Naive thymus-derived CD4-positive, alpha-beta T cell (primary cell): ENCODE data around the gene FAM149A. TPM values are rescaled to one million over a fixed set of nuclear protein-coding genes. Genes with fewer than 3 reads are reported as not detected.

ENCODE experiments used
- ATAC-seq: fragments of 150-1000 bp; cut with Tn5 transposase; 2 replicates; pipeline ENCODE4 v1.10.0; 2021; ENCODE audit warnings: mild to moderate bottlenecking, moderate library complexity
- CTCF ChIA-PET: fragments of 350-600 bp; sonication (Branson Sonifier 250); formaldehyde crosslinking; loops from one replicate; lab custom pipeline; 2021; ENCODE audit warnings: antibody characterized with exemption; lab: Charles Lee
- POLR2A ChIA-PET: fragments of 350-600 bp; sonication (Branson Sonifier 250); formaldehyde crosslinking; loops from one replicate; lab custom pipeline; 2021; ENCODE audit warnings: antibody characterized with exemption, inconsistent platforms; lab: Charles Lee
- DNase-seq, 9 donors: peaks; one replicate each; pipeline versions ENCODE4 v3.0.0 to v3.0.0-alpha.2; 2020 to 2022; ENCODE audit warnings: mixed read lengths in 1 of 9
- H3K27ac ChIP-seq: one replicate; pipeline ENCODE4 v1.7.0; 2013; ENCODE audit warnings: mild to moderate bottlenecking, low read depth, low read length, moderate library complexity
- H3K27me3 ChIP-seq, 2 donors: one replicate each; pipeline ENCODE4 v1.7.0; 2013; ENCODE audit warnings: low read length in 2 of 2, mild to moderate bottlenecking in 2 of 2, moderate library complexity in 2 of 2; ENCODE audit not compliant: control insufficient read depth in 2 of 2, insufficient read depth in 2 of 2
- H3K36me3 ChIP-seq, 3 experiments: 1 replicate in 2 of 3; 2 replicates in 1 of 3; pipeline ENCODE4 v1.7.0; 2013; ENCODE audit warnings: low read length in 3 of 3, mild to moderate bottlenecking in 3 of 3, moderate library complexity in 1 of 3; ENCODE audit not compliant: insufficient read depth in 3 of 3, control insufficient read depth in 2 of 3
- H3K4me1 ChIP-seq, 2 donors: one replicate each; pipeline ENCODE4 v1.7.0; 2013; ENCODE audit warnings: low read length in 2 of 2, mild to moderate bottlenecking in 2 of 2, moderate library complexity in 1 of 2; ENCODE audit not compliant: control insufficient read depth in 2 of 2, insufficient read depth in 2 of 2
- H3K4me3 ChIP-seq: 2 replicates; pipeline ENCODE4 v1.7.0; 2013; ENCODE audit warnings: mild to moderate bottlenecking, low read length
- H3K9me3 ChIP-seq, 3 experiments: 1 replicate in 2 of 3; 2 replicates in 1 of 3; pipeline ENCODE4 v1.7.0; 2013; ENCODE audit warnings: low read length in 3 of 3; ENCODE audit not compliant: control insufficient read depth in 2 of 3
- H3K27ac Mint-ChIP-seq, 9 donors: one replicate each; pipeline ENCODE4 v1.8.0; 2020 to 2022; ENCODE audit warnings: mixed read lengths in 9 of 9, mild to moderate bottlenecking in 8 of 9, moderate library complexity in 5 of 9, inconsistent platforms in 2 of 9
- H3K27me3 Mint-ChIP-seq, 5 donors: one replicate each; pipeline ENCODE4 v1.8.0; 2021 to 2022; ENCODE audit warnings: mixed read lengths in 5 of 5, mild to moderate bottlenecking in 1 of 5
- H3K36me3 Mint-ChIP-seq, 5 donors: one replicate each; pipeline ENCODE4 v1.8.0; 2020 to 2022; ENCODE audit warnings: mixed read lengths in 5 of 5, mild to moderate bottlenecking in 3 of 5, inconsistent platforms in 1 of 5
- H3K4me1 Mint-ChIP-seq, 7 donors: one replicate each; pipeline ENCODE4 v1.8.0; 2020 to 2022; ENCODE audit warnings: mixed read lengths in 7 of 7, mild to moderate bottlenecking in 3 of 7, inconsistent platforms in 1 of 7
- H3K4me3 Mint-ChIP-seq, 10 donors: one replicate each; pipeline ENCODE4 v1.8.0; 2020 to 2022; ENCODE audit warnings: mild to moderate bottlenecking in 10 of 10, mixed read lengths in 10 of 10, moderate library complexity in 6 of 10, inconsistent platforms in 2 of 10
- H3K9me3 Mint-ChIP-seq, 11 donors: one replicate each; pipeline ENCODE4 v1.8.0; 2020 to 2022; ENCODE audit warnings: mixed read lengths in 11 of 11, mild to moderate bottlenecking in 4 of 11, inconsistent platforms in 1 of 11, moderate library complexity in 1 of 11
- intact Hi-C, 2 donors: fragments of 100-400 bp; cut with micrococcal nuclease; formaldehyde crosslinking; loops; one replicate each; pipeline ENCODE4 v1.15.1; 2023
- polyA plus RNA-seq, 2 donors: library from polyadenylated mRNA; unstranded; fragments of 300-500 nt; fragmentation: Illumina TruSeq; gene quantifications; one replicate each; pipeline ENCODE4 v1.2.3, GENCODE V29; 2021
- total RNA-seq, 6 experiments: library from RNA in 5 of 6; stranded (reverse) in 5 of 6; gene quantifications; 1 replicate in 5 of 6; 2 replicates in 1 of 6; pipeline ENCODE4 v1.2.3 and lab custom pipeline; 2021 to 2026

The FAM149A gene
- total RNA-seq = 1 to 10 TPM in 4 of 5 experiments, not detected in 1; 1.2 to 2.0 (median 1.5) TPM
- under 1 TPM in 1 of 2 donors, not detected in 1; 0.44 TPM for polyA plus RNA-seq
- 2.4 reads per million, percentile 12 among the genes with 10 or more reads in this experiment for total RNA-seq (lab: John Stamatoyannopoulos, UW)

DNA sequence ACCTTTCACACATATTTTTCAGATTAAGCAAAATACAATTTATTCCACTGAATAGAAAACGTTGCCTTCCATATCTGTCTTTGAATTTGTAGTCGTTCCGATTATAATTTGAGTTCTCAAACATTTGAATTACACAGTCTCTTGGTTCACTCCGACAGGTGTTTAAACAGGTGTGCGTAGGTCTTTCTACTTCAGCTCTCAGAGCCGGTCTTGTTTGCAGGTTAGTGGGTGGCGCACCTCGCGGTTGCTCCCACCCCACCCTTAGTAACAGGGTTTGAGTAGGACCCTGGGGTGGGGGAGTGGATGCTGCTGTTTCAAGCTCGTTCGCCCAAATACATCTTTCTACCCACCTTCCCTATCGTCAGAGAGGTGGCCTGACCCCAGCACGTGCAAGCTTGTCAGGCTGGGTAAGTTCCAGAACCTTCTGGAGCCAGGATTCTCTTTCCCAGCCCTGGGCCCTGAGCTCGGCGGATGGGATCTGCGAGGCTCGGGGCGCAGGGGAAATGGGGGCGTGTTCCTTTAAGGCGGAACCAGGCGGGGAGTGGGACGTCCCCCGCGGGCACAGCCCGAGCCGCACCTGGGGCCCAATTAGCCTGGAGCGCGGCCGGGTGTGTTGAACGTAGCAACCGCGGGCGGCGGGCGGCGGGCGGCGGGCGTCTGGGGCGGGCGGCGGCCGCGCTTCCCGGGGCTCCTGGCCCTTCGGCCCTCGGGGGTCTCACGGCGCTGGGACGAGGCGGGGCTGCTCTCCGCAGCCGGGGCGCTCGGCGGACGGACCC is at the start of gene FAM149A:
FAM149A (plus strand) TSS at position 591 of the 776 bp plus-strand sequence.
- no peaks in the 10 kb centered on the region for H3K9me3 ChIP-seq
- CTCF ChIA-PET = no interaction called here
- peaks cover 44 to 60% (median 49%) of the 10 kb centered on the region in 5 donors for H3K27me3 Mint-ChIP-seq
- peak within 1 kb of the TSS; percentile 4 for H3K4me3 ChIP-seq
- peaks cover 0 to 6% (median 0%) of the 10 kb centered on the region in 11 donors for H3K9me3 Mint-ChIP-seq
- H3K36me3 Mint-ChIP-seq = peaks cover 0 to 8% (median 0%) of the 10 kb centered on the region in 5 donors
- DNase-seq (peak; percentile 7 to 48 (median 34)), ATAC-seq (peak; percentile 80)
- peak within 1 kb of the TSS in 6 of 9 donors; percentile 24 to 74 (median 62) for H3K27ac Mint-ChIP-seq
- H3K36me3 ChIP-seq = no peaks in the 10 kb centered on the region
- peak within 1 kb of the TSS; percentile 25 for H3K27ac ChIP-seq
- POLR2A ChIA-PET = interaction anchor here (1.3 kb wide), 1 partner anchor 86 kb away, joined by 3 read pairs; no protein-coding TSS in a partner anchor
- no peaks in the 10 kb centered on the region for H3K27me3 ChIP-seq
- peak within 1 kb of the TSS; percentile 70 to 93 (median 88) for H3K4me3 Mint-ChIP-seq
- peaks cover 4 to 14% (median 6%) of the 10 kb centered on the region in 7 donors for H3K4me1 Mint-ChIP-seq
- intact Hi-C loops = loop anchor here in 1 of 2 donors (2.0 kb wide), 1 partner anchor 36 kb away; the partner anchor contains the start of gene TLR3
- H3K4me1 ChIP-seq = no peaks in the 10 kb centered on the region

DNA sequence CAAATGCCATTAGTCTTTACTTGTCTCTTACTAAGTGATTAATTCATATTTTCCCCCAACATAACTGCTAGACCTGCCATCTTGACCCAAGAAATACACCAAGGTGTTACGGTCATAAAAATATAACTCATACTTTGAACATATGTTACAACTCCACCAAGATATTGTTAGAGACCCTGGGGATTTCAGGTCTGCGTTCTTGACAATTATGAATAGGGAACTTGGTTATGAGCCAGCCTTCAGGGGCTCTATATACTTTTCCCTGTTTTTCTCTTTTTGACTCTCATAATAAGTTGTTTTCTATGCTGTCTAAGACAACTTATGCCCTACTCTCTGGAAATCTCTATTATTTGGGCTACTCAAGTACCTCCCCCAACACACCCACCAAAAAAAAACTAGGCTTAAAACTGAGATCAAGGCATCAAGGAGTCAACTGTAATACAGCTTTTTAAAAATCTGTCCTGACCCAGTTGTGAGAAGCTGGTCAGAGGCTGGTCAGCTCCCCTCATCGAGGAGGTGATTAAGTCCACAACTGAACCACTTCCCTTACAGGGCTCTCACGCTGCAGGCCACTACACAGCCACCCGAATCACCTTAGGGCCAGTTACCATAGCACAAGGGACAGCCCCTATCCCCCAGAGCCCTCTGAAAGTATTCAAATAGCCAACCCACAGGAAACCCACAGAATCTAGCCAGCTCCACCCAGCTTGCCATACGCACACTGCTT is 46.1 kb upstream of the FAM149A start:
- Mint-ChIP-seq H3K9me3 (peaks cover 0 to 9% (median 4%) of the 10 kb centered on the region in 11 donors), H3K36me3 (peaks cover 0 to 2% (median 0%) of the 10 kb centered on the region in 5 donors), H3K4me3 (peak overlapping the region in 1 of 10 donors; percentile 42), H3K4me1 (peaks cover 0 to 18% (median 4%) of the 10 kb centered on the region in 7 donors), H3K27me3 (peaks cover 8 to 32% (median 23%) of the 10 kb centered on the region in 5 donors), H3K27ac (peak overlapping the region in 1 of 9 donors; percentile 1)
- no peak overlapping the region for H3K27ac ChIP-seq
- ChIA-PET CTCF (no interaction called here), POLR2A (no interaction called here)
- H3K27me3 ChIP-seq = no peaks in the 10 kb centered on the region
- H3K36me3 ChIP-seq = no peaks in the 10 kb centered on the region
- intact Hi-C loops = no loop called here
- H3K4me1 ChIP-seq = no peaks in the 10 kb centered on the region
- H3K9me3 ChIP-seq = no peaks in the 10 kb centered on the region
- no peak for DNase-seq
- peak; percentile 60 for ATAC-seq
- H3K4me3 ChIP-seq = no peak overlapping the region

DNA sequence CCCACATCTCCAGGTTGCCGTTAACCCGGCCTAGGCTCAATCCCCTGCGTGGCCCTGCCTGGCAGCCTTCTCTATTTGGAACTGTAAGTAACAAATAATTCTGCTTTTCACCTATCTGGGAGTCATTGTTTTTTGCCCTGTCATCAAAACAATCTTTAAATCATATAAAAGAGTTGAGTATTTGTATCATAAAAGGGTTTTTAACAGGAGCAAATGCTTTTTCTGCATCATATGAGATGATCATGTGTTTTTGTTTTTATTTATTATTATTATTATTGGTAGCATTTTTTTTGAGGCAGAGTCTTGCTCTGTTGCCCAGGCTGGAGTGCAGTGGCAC is 45.6 kb upstream of the FAM149A start:
- Mint-ChIP-seq H3K4me3 (peak overlapping the region in 1 of 10 donors; percentile 42), H3K9me3 (peaks cover 0 to 9% (median 4%) of the 10 kb centered on the region in 11 donors), H3K4me1 (peaks cover 0 to 18% (median 4%) of the 10 kb centered on the region in 7 donors), H3K36me3 (peaks cover 0 to 2% (median 0%) of the 10 kb centered on the region in 5 donors), H3K27ac (no peak overlapping the region), H3K27me3 (peaks cover 8 to 38% (median 23%) of the 10 kb centered on the region in 5 donors)
- no peak for DNase-seq
- POLR2A ChIA-PET = no interaction called here
- H3K36me3 ChIP-seq = no peaks in the 10 kb centered on the region
- no peaks in the 10 kb centered on the region for H3K9me3 ChIP-seq
- H3K4me3 ChIP-seq = no peak overlapping the region
- no peaks in the 10 kb centered on the region for H3K4me1 ChIP-seq
- H3K27ac ChIP-seq = no peak overlapping the region
- intact Hi-C loops = no loop called here
- H3K27me3 ChIP-seq = no peaks in the 10 kb centered on the region
- CTCF ChIA-PET = no interaction called here
- no peak for ATAC-seq

DNA sequence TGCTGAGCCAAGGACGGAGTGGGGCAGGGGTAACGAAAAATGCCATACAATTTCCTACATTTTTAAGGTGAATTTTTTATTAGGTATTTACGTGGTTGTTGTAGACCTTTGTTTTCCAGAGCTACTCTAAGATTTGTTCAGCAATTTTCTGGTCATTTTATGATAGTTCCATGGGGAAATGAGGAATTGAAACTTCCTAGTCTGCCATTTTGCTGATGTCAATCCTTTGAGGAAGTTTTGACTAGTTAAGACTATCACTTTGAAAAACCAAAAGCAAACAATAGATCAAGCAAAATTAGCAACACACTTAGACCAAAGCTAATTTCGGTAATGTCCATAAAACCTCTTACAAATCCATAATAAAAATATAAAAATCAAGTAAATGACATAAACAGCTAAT is 42.6 kb upstream of the FAM149A start:
- no peak for ATAC-seq
- CTCF ChIA-PET = no interaction called here
- no peaks in the 10 kb centered on the region for H3K4me1 ChIP-seq
- no peaks in the 10 kb centered on the region for H3K27me3 ChIP-seq
- H3K36me3 ChIP-seq = no peaks in the 10 kb centered on the region
- no peaks in the 10 kb centered on the region for H3K9me3 ChIP-seq
- Mint-ChIP-seq H3K4me1 (peaks cover 0 to 18% (median 4%) of the 10 kb centered on the region in 7 donors), H3K9me3 (peaks cover 0 to 9% (median 4%) of the 10 kb centered on the region in 11 donors), H3K4me3 (no peak overlapping the region), H3K27me3 (peaks cover 8 to 48% (median 23%) of the 10 kb centered on the region in 5 donors), H3K36me3 (peaks cover 0 to 2% (median 0%) of the 10 kb centered on the region in 5 donors), H3K27ac (no peak overlapping the region)
- no peak for DNase-seq
- intact Hi-C loops = no loop called here
- no peak overlapping the region for H3K27ac ChIP-seq
- H3K4me3 ChIP-seq = no peak overlapping the region
- POLR2A ChIA-PET = no interaction called here

DNA sequence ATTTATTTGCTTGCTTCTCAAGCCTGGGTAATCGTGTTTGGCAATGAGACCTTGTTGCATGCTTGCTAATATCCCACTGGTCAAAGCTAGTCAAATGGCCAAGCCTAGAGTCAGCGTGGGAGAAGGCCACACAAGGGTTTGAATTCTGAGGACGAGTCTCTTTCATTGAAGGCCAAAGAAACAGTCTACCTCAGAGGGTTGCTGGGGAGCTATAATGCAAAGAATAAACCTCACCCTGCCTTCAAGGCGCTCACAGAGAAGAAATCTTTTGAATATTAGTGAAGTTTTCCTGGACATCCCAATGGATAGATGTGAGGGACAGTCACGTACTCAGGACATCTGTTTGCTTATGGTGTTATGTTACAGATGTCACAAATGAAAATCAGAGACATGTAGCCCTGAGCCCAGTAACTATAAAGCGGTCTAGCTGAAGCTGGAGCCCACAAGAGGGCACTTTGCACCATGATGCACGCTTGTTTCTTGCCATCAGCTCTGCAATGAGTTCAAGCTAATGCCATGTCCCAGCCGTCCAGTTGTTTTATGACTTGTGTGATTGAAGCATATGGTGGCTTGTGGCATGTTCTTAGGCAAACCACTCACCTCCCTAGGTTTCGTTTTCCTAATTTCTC is 36.6 kb upstream of the FAM149A start:
- peaks cover 0 to 18% (median 14%) of the 10 kb centered on the region in 5 donors for H3K27me3 Mint-ChIP-seq
- Histone ChIP-seq H3K27me3 (no peaks in the 10 kb centered on the region), H3K9me3 (no peaks in the 10 kb centered on the region), H3K27ac (no peak overlapping the region), H3K4me1 (peaks cover 0 to 3% of the 10 kb centered on the region in 2 donors), H3K36me3 (no peaks in the 10 kb centered on the region), H3K4me3 (peak overlapping the region; percentile 63)
- DNase-seq (peak in 5 of 9 donors; percentile 14 to 41 (median 16)), ATAC-seq (peak; percentile 77)
- H3K4me3 Mint-ChIP-seq = peak overlapping the region; percentile 31 to 88 (median 79)
- H3K27ac Mint-ChIP-seq = peak overlapping the region in 2 of 9 donors; percentile 49 to 80
- peaks cover 0 to 28% (median 25%) of the 10 kb centered on the region in 7 donors for H3K4me1 Mint-ChIP-seq
- no peaks in the 10 kb centered on the region for H3K36me3 Mint-ChIP-seq
- H3K9me3 Mint-ChIP-seq = no peaks in the 10 kb centered on the region
- POLR2A ChIA-PET = interaction anchor here (1.2 kb wide), 1 partner anchor 136 kb away, joined by 4 read pairs; no protein-coding TSS in a partner anchor
- intact Hi-C loops = loop anchor here (1.0 to 5.0 kb wide), 5 partner anchors 37 to 134 kb away; partner anchors contain the start of genes CYP4V2 (in 1 of the 2) and FAM149A (in 1 of the 2)
- CTCF ChIA-PET = interaction anchor here (1.0 to 2.3 kb wide), 6 partner anchors 69 to 519 kb away, joined by 3 to 17 read pairs (median 4); no protein-coding TSS in a partner anchor
